ENCODE data around the gene ANKS1B. TPM values are rescaled to one million over a fixed set of nuclear protein-coding genes. Genes with fewer than 3 reads are reported as not detected.

ANKS1B gene
- total and polyA plus RNA-seq, 2 of the 4 experiments (the other 2 are of a cell fraction) = 0.17 to 0.18 TPM

DNA sequence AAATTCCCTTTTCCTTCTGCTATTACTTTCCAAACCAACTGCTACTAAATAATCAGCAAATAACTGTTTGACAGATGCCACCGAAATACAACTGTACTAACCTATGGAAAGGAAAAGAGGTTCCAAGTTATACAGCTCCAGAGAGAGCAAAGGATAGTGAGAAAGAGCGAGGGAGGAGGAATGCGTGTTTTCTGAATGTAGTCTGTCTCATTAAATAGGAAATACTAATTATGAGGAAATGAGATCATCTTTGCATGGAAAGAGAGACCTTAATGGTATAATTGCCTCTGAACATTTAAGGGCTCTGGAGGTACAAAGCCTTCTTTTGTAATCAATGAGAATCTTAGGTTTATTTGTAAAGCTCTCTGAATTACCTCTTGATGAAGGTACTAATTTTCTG is 1144.4 kb downstream of the ANKS1B start:
- DNase-seq (no peak), ATAC-seq (ENCODE audit: low read depth) (no peak)
- Histone ChIP-seq H2BK15ac (ENCODE audit: low read depth, low read length) (no peak overlapping the region), H3K9me3 (ENCODE audit: control insufficient read depth, insufficient read depth, low read length) (no peaks in the 10 kb centered on the region), H4K20me1 (ENCODE audit: insufficient read depth, low read length) (no peaks in the 10 kb centered on the region), H3K4me1 (ENCODE audit: control insufficient read depth, insufficient read depth, low read length) (0 out of 2 replicates have a peak, but pooled peaks cover 1% of the 10 kb centered on the region), H3K4me2 (ENCODE audit: low read depth, low read length) (no peak overlapping the region), H3K9ac (ENCODE audit: low read depth, low read length) (no peak overlapping the region), H2AFZ (replicated peaks; ENCODE audit: low read length, poor library complexity) (no peak overlapping the region), H3K56ac (ENCODE audit: extremely low read depth, insufficient read depth, low read length) (no peak overlapping the region), H3K23ac (ENCODE audit: low read depth, low read length) (no peak overlapping the region), H2AK5ac (ENCODE audit: low read depth, low read length) (no peak overlapping the region), H3K18ac (ENCODE audit: low read depth, low read length) (no peak overlapping the region), H3K4me3 (ENCODE audit: insufficient read depth, low read depth, low read length) (no peak overlapping the region), H3K27me3 (ENCODE audit: control insufficient read depth, insufficient read depth, low read length) (no peaks in the 10 kb centered on the region), H2BK5ac (ENCODE audit: low read depth, low read length, poor library complexity, severe bottlenecking) (no peak overlapping the region), H2BK20ac (ENCODE audit: low read depth, low read length) (no peak overlapping the region), H4K91ac (ENCODE audit: insufficient read depth, low read depth, low read length) (no peak overlapping the region), H3K79me1 (ENCODE audit: low read depth in 1 of 2, low read length in 2 of 2) (no peaks in the 10 kb centered on the region), H2BK120ac (ENCODE audit: low read depth, low read length) (no peak overlapping the region), H3K36me3 (ENCODE audit: control insufficient read depth, insufficient read depth, low read length) (no peaks in the 10 kb centered on the region), H3K14ac (replicated peaks; ENCODE audit: low read depth, low read length) (no peak overlapping the region), H4K8ac (ENCODE audit: low read depth in 2 of 2, low read length in 2 of 2) (no peak overlapping the region), H2AK9ac (replicated peaks; ENCODE audit: low read depth, low read length, poor library complexity) (no peak overlapping the region), H3K9me1 (ENCODE audit: insufficient read depth, low read length) (no peaks in the 10 kb centered on the region), H4K5ac (ENCODE audit: low read depth, low read length) (no peak overlapping the region), H3K4ac (ENCODE audit: low read depth, low read length) (no peak overlapping the region), H3K27ac (ENCODE audit: insufficient read depth, low read length) (no peak overlapping the region)
- ChIA-PET CTCF (interaction anchor here (0.7 to 0.8 kb wide), 2 partner anchors 21 to 88 kb away, joined by 3 read pairs; no protein-coding TSS in a partner anchor), POLR2A (ENCODE audit: unreplicated experiment) (no interaction called here)
- no TSS peak for BruUV-seq (replicated peaks)
- dilution Hi-C loops (cut with HindIII; ENCODE audit: low sequenced_read_pairs, unreplicated experiment) = no loop called here
- no CpG with 5 or more reads among the region's 3 CpGs for WGBS, 2 experiments (ENCODE audit: extremely low coverage in 2 of 2, insufficient read length in 1 of 2)
- in situ Hi-C loops (cut with MboI; ENCODE audit: low sequenced_read_pairs) = no loop called here
- TF ChIP-seq SMC3 (IDR thresholded peaks at IDR 0.05; ENCODE audit: low read depth, low read length) (no peak), FOS (IDR thresholded peaks at IDR 0.05; ENCODE audit: low read depth, low read length) (no peak), POLR2A (IDR thresholded peaks at IDR 0.05; ENCODE audit: low read depth, low read length) (no peak), CHD1 (IDR thresholded peaks at IDR 0.05; ENCODE audit: low read depth, low read length) (no peak), BHLHE40 (IDR thresholded peaks at IDR 0.05; ENCODE audit: low read depth, low read length) (no peak)
- intact Hi-C loops (cut with micrococcal nuclease) = no loop called here

Data from IMR-90 (cell line).